ENCODE data around the gene ATP12A.
A peak's percentile ranks its signal among the peaks of the same experiment; 100 is the strongest.

The ATP12A gene
- total RNA-seq: 0.12 to 2.1 (median 1.2) reads per million in 4 donors

- DNase-seq: peak in 3 of 5 donors; percentile 20 to 30 (median 28)
These were observed at the start of gene ATP12A for GRCh38 chr13:24680258-24680920. Gene ATP12A (plus strand): TSS chr13:24680408. CDS start chr13:24680744, 336 bp downstream.

DNA sequence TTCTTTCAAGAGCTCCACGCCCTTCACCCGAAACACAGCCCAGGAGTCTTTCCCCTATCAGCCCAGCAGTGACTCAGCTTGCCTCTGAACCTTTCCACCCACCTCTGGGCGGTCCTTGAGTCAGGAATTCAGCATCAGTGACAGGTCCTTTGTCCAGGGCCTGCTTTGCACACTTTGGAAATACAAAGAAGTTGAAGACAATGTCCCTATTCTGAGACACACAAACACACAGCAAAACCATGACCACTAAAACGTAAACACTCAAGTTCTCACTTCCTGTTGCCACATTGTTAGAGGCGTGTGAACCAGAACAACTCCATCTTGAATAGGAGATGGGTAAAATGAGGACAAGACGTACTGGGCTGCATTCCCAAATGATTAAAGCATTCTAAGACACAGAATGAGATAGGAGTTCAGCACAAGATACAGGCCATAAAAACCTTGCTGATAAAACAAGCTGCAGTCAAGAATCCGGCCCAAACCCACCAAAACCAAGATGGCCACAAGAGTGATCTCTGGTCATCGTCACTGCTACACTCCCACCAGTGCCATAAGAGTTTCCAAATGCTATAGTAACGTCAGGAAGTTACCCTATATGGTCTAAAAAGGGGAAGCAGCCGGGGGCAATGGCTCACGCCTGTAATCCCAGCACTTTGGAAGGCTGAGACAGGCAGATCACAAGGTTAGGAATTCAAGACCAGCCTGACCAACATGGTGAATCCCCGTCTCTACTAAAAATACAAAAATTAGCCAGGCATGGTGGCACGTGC is 49.2 kb upstream of the ATP12A start:
- no peak for DNase-seq

- no peak for DNase-seq
These were observed 48.3 kb upstream of the ATP12A start for GRCh38 chr13:24631922-24632321.

GRCh38 chr13:24632382-24633121 is 47.7 kb upstream of the ATP12A start:
- DNase-seq: no peak

GRCh38 chr13:24636776-24637175 is 43.4 kb upstream of the ATP12A start:
- no peak for DNase-seq

GRCh38 chr13:24638096-24638495 is 42.1 kb upstream of the ATP12A start:
- DNase-seq: no peak

GRCh38 chr13:24640752-24641151 is 39.5 kb upstream of the ATP12A start:
- DNase-seq: no peak

DNA sequence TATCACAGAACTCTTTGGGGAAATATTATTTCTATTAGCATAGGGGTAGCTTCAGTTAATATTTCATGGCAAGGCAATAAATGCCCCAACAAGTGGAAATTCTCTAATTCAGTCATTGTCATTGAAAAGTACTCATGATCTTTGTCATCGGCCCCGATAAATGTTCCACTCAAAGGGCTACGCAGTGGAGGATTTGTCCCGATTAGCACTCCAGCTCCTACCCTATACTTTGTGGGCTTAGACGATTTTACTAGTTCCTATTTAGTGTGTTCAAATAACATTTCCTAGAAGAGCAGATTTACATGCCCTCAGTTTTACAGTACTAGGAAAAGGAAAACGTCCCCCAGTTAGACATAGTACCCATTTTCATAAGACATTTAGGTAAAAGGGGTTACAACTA is 38.0 kb upstream of the ATP12A start:
- peak in 1 of 5 donors; percentile 54 for DNase-seq

DNA sequence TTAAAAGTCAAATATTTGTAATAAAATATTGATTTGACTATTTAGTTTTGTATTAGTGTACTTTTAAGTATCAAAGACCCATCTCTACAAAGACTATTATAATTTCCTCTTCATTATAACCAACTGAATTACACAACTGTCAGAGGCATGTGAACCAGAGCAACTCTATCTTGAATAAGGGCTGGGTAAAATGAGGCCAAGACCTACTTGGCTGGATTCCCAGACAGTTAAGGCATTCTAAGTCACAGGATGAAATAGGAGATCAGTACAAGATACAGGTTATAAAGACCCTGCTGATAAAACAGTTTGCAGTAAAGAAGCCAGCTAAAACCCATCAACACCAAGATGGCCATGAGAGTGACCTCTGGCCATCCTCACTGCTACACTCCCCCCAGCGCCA is 36.2 kb upstream of the ATP12A start:
- no peak for DNase-seq

GRCh38 chr13:24648271-24648670 is 31.9 kb upstream of the ATP12A start:
- DNase-seq: peak in 1 of 5 donors; percentile 36

DNA sequence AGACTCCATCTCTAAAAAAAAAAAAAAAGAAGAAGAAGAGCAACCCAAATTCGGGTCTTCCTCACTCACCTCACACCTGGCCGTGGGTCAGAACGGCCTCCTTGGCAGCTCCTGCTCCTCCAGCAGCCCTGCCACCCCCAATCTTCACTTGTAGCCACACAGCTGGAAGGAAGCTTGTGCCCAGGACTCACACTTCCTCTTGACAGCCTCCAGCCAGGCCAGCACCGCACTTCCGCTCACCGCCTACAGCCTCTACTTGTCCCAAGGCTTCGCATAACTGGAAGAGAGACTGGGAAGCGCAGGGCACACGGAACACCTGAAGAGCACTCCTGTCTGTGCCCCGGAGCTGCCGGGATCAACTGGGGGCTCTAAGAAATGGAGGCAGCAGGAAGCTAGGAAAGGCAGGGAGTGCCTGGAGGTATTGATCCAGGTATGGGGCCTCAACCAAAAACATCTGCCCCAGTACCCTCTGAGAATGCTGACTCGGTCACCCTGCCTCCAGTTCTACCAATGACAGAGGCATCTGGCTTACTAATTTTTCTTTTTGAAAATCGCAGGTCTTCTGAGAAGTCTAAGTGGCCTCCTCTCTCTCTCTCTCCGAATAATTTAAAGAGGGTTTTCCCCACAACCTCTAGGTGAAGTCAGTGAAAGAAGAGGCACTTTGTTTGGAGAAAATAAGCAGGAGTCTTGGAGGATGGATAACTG is 31.1 kb upstream of the ATP12A start:
- DNase-seq: peak in 1 of 5 donors; percentile 45

DNA sequence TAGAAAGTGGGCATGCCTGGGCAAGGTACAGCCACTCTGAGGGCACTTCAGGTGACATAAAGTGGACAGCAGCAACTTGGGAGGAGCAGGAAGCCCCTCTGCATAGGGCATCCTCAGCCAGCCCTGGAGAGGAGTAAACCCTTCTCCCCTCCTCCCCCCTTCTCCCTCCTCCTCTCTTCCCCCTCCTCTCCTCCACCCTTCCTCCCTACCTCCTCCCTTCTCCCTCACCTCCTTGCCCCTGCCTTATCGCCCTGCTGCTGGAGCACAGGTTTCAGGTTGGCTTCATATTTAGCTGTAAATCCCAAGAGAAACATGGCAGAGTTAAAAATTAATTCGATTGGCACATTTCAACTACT is 30.5 kb upstream of the ATP12A start:
- DNase-seq: no peak

- no peak for DNase-seq
These were observed 30.0 kb upstream of the ATP12A start for GRCh38 chr13:24650161-24650560.

- no peak for DNase-seq
These were observed 28.4 kb upstream of the ATP12A start for GRCh38 chr13:24651718-24652345.

DNA sequence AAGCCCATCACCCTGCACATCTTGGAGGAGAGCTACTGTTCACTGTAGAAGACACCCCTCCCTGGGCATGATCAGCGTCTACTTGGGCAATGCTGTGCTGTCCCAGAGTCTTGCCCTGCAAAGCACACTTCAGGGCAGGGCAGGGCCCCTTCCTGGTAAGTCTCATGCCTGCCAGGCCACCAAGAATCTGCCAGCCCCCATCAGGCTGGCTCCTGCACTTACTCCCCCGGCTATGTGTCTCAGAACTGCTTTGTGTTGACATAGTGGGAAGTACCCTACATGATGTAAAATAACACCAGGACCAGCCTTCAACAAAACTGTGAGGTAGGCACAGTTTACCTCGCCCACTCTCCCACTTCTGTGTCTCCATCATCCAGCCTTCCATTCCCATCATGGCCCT is 27.8 kb upstream of the ATP12A start:
- no peak for DNase-seq

DNA sequence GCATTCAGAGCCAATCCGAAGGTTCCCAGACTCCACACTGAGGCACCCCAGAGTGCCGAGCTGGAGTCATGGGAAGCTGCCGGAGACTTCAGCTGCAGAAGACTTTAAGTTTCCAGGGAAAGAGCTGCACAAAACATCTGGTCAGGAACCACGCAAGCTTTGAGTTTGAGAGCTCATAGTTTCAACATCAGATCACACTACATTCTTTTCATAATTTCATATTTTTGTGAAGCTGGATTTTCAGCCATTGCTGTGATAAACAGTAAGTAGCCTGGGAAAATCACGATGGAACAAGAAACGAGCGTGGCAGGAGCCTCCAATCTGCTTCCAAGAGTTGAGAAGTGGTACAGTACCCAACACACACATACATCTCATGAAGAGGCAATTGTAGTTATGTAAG is 25.5 kb upstream of the ATP12A start:
- no peak for DNase-seq

DNA sequence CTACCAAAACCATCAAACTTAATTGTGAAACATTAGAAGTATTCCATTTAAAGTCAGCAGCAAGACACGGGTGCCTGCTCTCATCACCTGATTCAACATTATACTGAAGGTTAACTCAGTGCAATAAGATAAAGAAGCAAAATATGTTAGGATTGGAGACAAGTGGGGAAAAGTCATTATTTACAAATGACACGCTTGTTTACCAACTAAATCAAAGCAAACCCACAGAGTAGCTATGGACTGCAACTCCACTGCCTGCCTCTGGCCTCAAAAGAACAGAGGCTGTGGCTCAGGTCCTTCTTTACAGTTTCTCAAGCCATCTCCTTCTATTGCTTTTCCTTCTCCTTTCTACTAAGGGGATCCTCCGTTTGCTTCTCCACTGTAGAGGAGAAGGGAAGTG is 21.0 kb upstream of the ATP12A start:
- DNase-seq: no peak

DNA sequence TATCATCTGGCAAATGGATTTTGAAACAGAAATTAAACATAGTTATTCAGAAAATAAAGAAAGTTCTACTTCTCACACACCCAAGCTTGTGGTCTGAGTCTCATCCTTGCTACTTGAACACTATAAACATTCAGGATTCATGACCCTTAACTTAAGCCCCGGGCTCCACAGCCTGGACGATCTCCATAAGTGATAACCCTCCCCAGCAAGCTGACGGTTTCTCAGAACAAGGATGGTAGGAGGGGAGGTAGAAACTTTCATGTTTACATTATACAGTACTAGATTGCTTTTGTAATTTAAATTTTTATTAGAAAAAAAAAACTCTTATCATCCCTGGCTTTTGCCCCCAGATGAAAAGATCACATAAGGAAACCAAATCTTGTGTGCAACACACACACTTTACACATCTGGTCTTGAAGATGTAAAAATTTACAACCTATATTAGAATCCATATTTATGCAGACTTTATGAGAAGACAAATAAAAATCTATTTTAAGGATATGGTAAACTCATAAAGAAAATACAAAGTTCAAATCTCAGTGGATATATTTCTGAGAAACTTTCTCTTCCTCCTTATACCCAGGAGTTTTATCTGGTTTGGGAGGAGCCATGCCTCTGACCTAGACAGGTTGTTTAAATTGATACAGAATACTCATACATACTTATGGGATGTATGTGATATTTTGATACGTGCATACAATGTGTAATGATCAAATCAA is 20.0 kb upstream of the ATP12A start:
- DNase-seq: no peak

DNA sequence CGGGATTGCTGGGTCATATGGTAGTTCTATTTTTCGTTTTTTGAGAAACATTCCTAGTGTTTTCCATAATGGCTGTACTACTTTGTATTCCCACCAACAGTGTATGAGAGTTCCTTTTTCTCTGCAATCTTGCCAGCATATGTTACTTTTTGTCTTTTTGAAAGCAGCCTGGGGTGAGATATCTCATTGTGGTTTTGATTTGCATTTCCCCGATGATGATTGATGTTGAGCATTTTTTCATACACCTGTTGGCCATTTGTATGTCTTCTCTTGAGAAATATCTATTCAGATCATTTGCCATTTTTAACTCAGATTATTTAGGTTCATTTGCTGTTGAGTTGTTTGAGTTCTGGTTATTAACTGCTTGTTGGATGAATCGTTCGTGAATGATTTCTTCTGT is 18.5 kb upstream of the ATP12A start:
- no peak for DNase-seq

- no peak for DNase-seq
These were observed 17.8 kb upstream of the ATP12A start for GRCh38 chr13:24662195-24663088.

DNA sequence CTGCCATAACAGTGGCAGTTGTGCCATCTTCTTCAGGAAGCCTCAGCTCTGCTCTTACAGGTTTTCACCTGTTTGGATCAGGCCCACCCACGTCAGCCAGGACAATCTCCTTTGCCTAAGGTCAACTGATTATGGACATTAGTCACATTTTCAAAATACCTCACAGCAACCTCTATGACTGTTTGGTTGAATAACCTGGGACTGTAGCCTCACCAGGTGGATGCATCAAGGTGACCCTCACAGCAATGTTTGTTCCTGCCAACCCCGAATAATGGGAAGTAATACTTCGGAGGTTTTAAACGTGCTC is 17.2 kb upstream of the ATP12A start:
- no peak for DNase-seq

All from T-helper 1 cell (primary cell).